HepG2 (cell line): Measurements from ENCODE around the gene TRNP1. TPM values are rescaled to one million over a fixed set of nuclear protein-coding genes. Genes with fewer than 3 reads are reported as not detected.
A peak's percentile ranks its signal among the peaks of the same experiment; 100 is the strongest.

ENCODE experiments used
- CHCHD3 ChIP-seq: sonication (generic); formaldehyde crosslinking; IDR thresholded peaks from 2 replicates; pipeline ENCODE4 v1.8.0; 2022; ENCODE audit warnings: mild to moderate bottlenecking, missing genetic modification reagents, moderate library complexity
- EED ChIP-seq: sonication (generic); formaldehyde crosslinking; IDR thresholded peaks from 2 replicates; pipeline ENCODE4 v1.5.0; 2020; ENCODE audit warnings: mild to moderate bottlenecking, missing genetic modification reagents
- HDAC1 ChIP-seq: sonication (generic); formaldehyde crosslinking; IDR thresholded peaks from 2 replicates; pipeline ENCODE4 v1.5.1; 2020; ENCODE audit warnings: mild to moderate bottlenecking, missing genetic modification reagents
- HDAC6 ChIP-seq: fragments of 200-600 bp; sonication (generic); IDR thresholded peaks from 2 replicates; pipeline ENCODE4 v1.7.0; 2017; ENCODE audit warnings: mild to moderate bottlenecking, antibody characterized with exemption, low read length, low read depth
- HNRNPH1 ChIP-seq: fragments of 200-400 bp; formaldehyde crosslinking; optimal IDR thresholded peaks from 2 replicates; pipeline ENCODE3; 2017; ENCODE audit warnings: mild to moderate bottlenecking, low read depth, low read length
- HOXA7 ChIP-seq: sonication (generic); formaldehyde crosslinking; IDR thresholded peaks from 2 replicates; pipeline ENCODE4 v1.8.1; 2022; ENCODE audit warnings: mild to moderate bottlenecking, missing genetic modification reagents, moderate library complexity
- RFX3 ChIP-seq: IDR thresholded peaks from 2 replicates; pipeline ENCODE4 v1.6.1; 2016; ENCODE audit warnings: missing biosample characterization, missing genetic modification reagents
- polyA plus RNA-seq, 8 experiments: library from polyadenylated mRNA; depleted of rRNA in 3 of 8; stranded (reverse) in 7 of 8; unstranded in 1 of 8; fragments of >200 nt; fragmentation: Illumina TruSeq in 4 of 8; extraction: Trizol in 4 of 8; gene quantifications; 2 replicates each; pipeline versions ENCODE4 v1.2.1 to v1.2.3, GENCODE V29; 2011 to 2016; ENCODE audit warnings: low read depth in 4 of 8, missing spikeins in 1 of 8, mixed read lengths in 1 of 8; ENCODE audit not compliant: insufficient read depth in 1 of 8
- total RNA-seq, 5 experiments: library from RNA; depleted of rRNA; stranded (reverse); fragments of >200 nt; fragmentation: Illumina TruSeq; extraction: Trizol; gene quantifications; 2 replicates each; pipeline ENCODE4 v1.2.3, GENCODE V29; 2016; ENCODE audit warnings: low read depth in 1 of 5
- TF ChIP-seq, protein P1 (sequence below): IDR thresholded peaks from 2 replicates; pipeline ENCODE4 v1.6.1; 2016; ENCODE audit warnings: low read depth, missing genetic modification reagents, missing compliant biosample characterization
- TF ChIP-seq, protein P2 (sequence below): sonication (generic); formaldehyde crosslinking; IDR thresholded peaks from 2 replicates; pipeline ENCODE4 v1.4.0; 2020; ENCODE audit warnings: mild to moderate bottlenecking, missing genetic modification reagents
- TF ChIP-seq, protein P3 (sequence below): sonication (generic); formaldehyde crosslinking; IDR thresholded peaks from 2 replicates; pipeline ENCODE4 v1.9.0; 2021; ENCODE audit warnings: missing genetic modification reagents, borderline replicate concordance

The TRNP1 gene
- total and polyA plus RNA-seq, 2 of the 13 experiments (the other 11 are each of a cell fraction or from before 2014, with no cell fraction given) = 42.0 to 158 TPM

GRCh38 chr1:27003745-27004470 is 10.4 kb downstream of the TRNP1 start (continued):
- TF ChIP-seq, protein P1, sequence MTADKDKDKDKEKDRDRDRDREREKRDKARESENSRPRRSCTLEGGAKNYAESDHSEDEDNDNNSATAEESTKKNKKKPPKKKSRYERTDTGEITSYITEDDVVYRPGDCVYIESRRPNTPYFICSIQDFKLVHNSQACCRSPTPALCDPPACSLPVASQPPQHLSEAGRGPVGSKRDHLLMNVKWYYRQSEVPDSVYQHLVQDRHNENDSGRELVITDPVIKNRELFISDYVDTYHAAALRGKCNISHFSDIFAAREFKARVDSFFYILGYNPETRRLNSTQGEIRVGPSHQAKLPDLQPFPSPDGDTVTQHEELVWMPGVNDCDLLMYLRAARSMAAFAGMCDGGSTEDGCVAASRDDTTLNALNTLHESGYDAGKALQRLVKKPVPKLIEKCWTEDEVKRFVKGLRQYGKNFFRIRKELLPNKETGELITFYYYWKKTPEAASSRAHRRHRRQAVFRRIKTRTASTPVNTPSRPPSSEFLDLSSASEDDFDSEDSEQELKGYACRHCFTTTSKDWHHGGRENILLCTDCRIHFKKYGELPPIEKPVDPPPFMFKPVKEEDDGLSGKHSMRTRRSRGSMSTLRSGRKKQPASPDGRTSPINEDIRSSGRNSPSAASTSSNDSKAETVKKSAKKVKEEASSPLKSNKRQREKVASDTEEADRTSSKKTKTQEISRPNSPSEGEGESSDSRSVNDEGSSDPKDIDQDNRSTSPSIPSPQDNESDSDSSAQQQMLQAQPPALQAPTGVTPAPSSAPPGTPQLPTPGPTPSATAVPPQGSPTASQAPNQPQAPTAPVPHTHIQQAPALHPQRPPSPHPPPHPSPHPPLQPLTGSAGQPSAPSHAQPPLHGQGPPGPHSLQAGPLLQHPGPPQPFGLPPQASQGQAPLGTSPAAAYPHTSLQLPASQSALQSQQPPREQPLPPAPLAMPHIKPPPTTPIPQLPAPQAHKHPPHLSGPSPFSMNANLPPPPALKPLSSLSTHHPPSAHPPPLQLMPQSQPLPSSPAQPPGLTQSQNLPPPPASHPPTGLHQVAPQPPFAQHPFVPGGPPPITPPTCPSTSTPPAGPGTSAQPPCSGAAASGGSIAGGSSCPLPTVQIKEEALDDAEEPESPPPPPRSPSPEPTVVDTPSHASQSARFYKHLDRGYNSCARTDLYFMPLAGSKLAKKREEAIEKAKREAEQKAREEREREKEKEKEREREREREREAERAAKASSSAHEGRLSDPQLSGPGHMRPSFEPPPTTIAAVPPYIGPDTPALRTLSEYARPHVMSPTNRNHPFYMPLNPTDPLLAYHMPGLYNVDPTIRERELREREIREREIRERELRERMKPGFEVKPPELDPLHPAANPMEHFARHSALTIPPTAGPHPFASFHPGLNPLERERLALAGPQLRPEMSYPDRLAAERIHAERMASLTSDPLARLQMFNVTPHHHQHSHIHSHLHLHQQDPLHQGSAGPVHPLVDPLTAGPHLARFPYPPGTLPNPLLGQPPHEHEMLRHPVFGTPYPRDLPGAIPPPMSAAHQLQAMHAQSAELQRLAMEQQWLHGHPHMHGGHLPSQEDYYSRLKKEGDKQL (CRISPR knock-in tag) = 0 out of 2 replicates have a peak, but pooled peaks have one; percentile 47
- no peak for TF ChIP-seq RFX3 (CRISPR knock-in tag)
- TF ChIP-seq, protein P2, sequence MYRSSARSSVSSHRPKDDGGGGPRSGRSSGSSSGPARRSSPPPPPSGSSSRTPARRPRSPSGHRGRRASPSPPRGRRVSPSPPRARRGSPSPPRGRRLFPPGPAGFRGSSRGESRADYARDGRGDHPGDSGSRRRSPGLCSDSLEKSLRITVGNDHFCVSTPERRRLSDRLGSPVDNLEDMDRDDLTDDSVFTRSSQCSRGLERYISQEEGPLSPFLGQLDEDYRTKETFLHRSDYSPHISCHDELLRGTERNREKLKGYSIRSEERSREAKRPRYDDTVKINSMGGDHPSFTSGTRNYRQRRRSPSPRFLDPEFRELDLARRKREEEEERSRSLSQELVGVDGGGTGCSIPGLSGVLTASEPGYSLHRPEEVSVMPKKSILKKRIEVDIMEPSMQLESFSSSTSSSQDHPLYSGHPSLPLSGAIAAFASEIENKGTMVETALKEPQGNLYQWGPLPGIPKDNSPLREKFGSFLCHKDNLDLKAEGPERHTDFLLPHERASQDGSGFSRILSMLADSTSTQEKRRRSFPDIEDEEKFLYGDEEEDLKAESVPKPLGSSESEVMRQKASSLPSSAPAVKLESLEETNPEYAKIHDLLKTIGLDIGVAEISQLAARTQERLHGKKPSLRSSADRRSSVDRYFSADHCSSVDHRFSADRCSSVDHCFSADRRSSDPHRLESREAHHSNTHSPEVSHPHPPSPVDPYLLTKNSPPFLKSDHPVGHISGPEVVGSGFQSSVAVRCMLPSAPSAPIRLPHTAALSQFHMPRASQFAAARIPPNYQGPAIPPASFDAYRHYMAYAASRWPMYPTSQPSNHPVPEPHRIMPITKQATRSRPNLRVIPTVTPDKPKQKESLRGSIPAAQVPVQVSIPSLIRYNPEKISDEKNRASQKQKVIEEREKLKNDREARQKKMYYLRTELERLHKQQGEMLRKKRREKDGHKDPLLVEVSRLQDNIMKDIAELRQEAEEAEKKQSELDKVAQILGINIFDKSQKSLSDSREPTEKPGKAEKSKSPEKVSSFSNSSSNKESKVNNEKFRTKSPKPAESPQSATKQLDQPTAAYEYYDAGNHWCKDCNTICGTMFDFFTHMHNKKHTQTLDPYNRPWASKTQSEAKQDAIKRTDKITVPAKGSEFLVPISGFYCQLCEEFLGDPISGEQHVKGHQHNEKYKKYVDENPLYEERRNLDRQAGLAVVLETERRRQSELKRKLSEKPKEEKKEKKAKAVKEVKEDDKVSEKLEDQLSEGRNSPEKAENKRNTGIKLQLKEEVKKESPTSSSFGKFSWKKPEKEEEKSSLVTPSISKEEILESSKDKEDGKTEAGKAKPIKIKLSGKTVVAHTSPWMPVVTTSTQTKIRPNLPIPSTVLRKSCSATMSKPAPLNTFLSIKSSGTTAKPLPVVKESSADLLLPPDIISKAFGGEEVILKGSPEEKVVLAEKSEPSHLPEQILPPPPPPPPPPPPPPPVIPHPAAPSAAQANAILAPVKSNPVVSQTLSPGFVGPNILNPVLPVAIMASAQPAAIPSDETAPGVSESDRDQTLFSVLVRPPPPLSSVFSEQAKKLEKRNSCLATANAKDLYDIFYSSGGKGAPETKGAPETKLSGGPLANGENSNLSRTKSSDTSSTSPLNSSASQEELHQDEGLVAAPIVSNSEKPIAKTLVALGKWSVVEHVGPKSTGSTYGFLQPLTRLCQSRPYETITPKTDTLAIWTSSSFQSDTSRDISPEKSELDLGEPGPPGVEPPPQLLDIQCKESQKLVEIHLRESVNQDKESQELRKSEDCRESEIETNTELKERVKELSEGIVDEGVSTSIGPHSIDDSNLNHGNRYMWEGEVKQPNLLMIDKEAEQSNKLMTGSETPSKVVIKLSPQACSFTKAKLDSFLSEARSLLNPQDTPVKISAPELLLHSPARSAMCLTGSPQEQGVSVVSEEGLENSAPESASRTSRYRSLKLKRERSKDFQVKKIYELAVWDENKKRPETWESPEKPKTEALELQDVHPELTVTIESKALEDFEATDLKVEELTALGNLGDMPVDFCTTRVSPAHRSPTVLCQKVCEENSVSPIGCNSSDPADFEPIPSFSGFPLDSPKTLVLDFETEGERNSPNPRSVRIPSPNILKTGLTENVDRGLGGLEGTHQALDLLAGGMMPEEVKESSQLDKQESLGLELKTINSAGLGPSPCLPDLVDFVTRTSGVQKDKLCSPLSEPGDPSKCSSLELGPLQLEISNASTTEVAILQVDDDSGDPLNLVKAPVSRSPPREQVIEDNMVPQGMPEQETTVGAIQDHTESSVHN (CRISPR knock-in tag) = no peak
- TF ChIP-seq HDAC1 (CRISPR knock-in tag) = no peak
- no peak for TF ChIP-seq EED (CRISPR knock-in tag)
- no peak for TF ChIP-seq HOXA7 (CRISPR knock-in tag)
- TF ChIP-seq CHCHD3 = no peak
- TF ChIP-seq HDAC6 = no peak
- TF ChIP-seq, protein P3, sequence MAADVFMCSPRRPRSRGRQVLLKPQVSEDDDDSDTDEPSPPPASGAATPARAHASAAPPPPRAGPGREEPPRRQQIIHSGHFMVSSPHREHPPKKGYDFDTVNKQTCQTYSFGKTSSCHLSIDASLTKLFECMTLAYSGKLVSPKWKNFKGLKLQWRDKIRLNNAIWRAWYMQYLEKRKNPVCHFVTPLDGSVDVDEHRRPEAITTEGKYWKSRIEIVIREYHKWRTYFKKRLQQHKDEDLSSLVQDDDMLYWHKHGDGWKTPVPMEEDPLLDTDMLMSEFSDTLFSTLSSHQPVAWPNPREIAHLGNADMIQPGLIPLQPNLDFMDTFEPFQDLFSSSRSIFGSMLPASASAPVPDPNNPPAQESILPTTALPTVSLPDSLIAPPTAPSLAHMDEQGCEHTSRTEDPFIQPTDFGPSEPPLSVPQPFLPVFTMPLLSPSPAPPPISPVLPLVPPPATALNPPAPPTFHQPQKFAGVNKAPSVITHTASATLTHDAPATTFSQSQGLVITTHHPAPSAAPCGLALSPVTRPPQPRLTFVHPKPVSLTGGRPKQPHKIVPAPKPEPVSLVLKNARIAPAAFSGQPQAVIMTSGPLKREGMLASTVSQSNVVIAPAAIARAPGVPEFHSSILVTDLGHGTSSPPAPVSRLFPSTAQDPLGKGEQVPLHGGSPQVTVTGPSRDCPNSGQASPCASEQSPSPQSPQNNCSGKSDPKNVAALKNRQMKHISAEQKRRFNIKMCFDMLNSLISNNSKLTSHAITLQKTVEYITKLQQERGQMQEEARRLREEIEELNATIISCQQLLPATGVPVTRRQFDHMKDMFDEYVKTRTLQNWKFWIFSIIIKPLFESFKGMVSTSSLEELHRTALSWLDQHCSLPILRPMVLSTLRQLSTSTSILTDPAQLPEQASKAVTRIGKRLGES (CRISPR knock-in tag) = no peak
- peak; percentile 63 for TF ChIP-seq HNRNPH1
